ENCODE measurements around the gene INPP5A. TPM values are rescaled to one million over a fixed set of nuclear protein-coding genes. Genes with fewer than 3 reads are reported as not detected.

The INPP5A gene
- total RNA-seq, 1 experiment from 2014 or later, result 22.6 TPM

GRCh38 chr10:132627666-132628531 lies 90.3 kb downstream of the INPP5A start:
- Histone ChIP-seq H2AFZ (ENCODE audit: low read length) (no peak overlapping the region), H3K9me3 (ENCODE audit: low read length) (no peaks in the 10 kb centered on the region), H3K36me3 (ENCODE audit: low read depth, low read length) (no peaks in the 10 kb centered on the region), H3K4me2 (ENCODE audit: low read length) (no peak overlapping the region), H3K4me3 (ENCODE audit: low read length) (no peak overlapping the region), H3K4me1 (ENCODE audit: insufficient read depth, low read length) (0 out of 2 replicates have a peak, but pooled peaks cover 2% of the 10 kb centered on the region), H3K9ac (ENCODE audit: low read length) (no peak overlapping the region), H3K9me2 (replicated peaks; ENCODE audit: low read length) (no peaks in the 10 kb centered on the region), H3K27me3 (ENCODE audit: low read length) (no peaks in the 10 kb centered on the region), H3K79me2 (ENCODE audit: low read length) (no peaks in the 10 kb centered on the region), H3F3A (ENCODE audit: low read length, unreplicated experiment) (no peaks in the 10 kb centered on the region), H4K20me1 (ENCODE audit: low read length) (no peaks in the 10 kb centered on the region), H3K27ac (ENCODE audit: low read length) (no peak overlapping the region)
- TF ChIP-seq EZH2 (IDR thresholded peaks at IDR 0.05; ENCODE audit: low read length, unreplicated experiment) (no peak), CTCF (conservative IDR thresholded peaks at IDR 0.05; ENCODE audit: low read depth, low read length) (no peak), EZH2phosphoT487 (IDR thresholded peaks at IDR 0.05; ENCODE audit: borderline replicate concordance, low read length) (no peak)
- CTCF ChIA-PET, result no interaction called here
- no peak for DNase-seq
- ATAC-seq, result no peak
- no TSS peak for BruUV-seq (replicated peaks)
- intact Hi-C loops (cut with micrococcal nuclease), result no loop called here
- POLR2A ChIA-PET (ENCODE audit: unreplicated experiment), result no interaction called here

- H3K9me2 ChIP-seq (replicated peaks; ENCODE audit: low read length), result no peaks in the 10 kb centered on the region
- DNase-seq (no peak), ATAC-seq (no peak)
- H3K9me3 ChIP-seq (ENCODE audit: low read length), result no peaks in the 10 kb centered on the region
- H3K36me3 ChIP-seq (ENCODE audit: low read depth, low read length), result no peaks in the 10 kb centered on the region
- 0 out of 2 replicates have a peak, but pooled peaks cover 3% of the 10 kb centered on the region for H3K4me1 ChIP-seq (ENCODE audit: insufficient read depth, low read length)
- BruUV-seq (replicated peaks), result no TSS peak
- TF ChIP-seq CTCF (conservative IDR thresholded peaks at IDR 0.05; ENCODE audit: low read depth, low read length), result no peak
- no peak for TF ChIP-seq EZH2 (IDR thresholded peaks at IDR 0.05; ENCODE audit: low read length, unreplicated experiment)
- no peak for TF ChIP-seq EZH2phosphoT487 (IDR thresholded peaks at IDR 0.05; ENCODE audit: borderline replicate concordance, low read length)
- H2AFZ ChIP-seq (ENCODE audit: low read length), result no peak overlapping the region
- no peak overlapping the region for H3K9ac ChIP-seq (ENCODE audit: low read length)
- no peaks in the 10 kb centered on the region for H3F3A ChIP-seq (ENCODE audit: low read length, unreplicated experiment)
- no peaks in the 10 kb centered on the region for H3K79me2 ChIP-seq (ENCODE audit: low read length)
- intact Hi-C loops (cut with micrococcal nuclease), result no loop called here
- H4K20me1 ChIP-seq (ENCODE audit: low read length), result no peaks in the 10 kb centered on the region
- ChIA-PET POLR2A (ENCODE audit: unreplicated experiment) (no interaction called here), CTCF (no interaction called here)
- no peak overlapping the region for H3K4me3 ChIP-seq (ENCODE audit: low read length)
- no peak overlapping the region for H3K27ac ChIP-seq (ENCODE audit: low read length)
- no peak overlapping the region for H3K4me2 ChIP-seq (ENCODE audit: low read length)
- no peaks in the 10 kb centered on the region for H3K27me3 ChIP-seq (ENCODE audit: low read length)
Observed at GRCh38 chr10:132628966-132629900, 91.6 kb downstream of the INPP5A start.

Measured in PC-3 (cell line).